ENCODE results near the gene PRKCB.

PRKCB gene

GRCh38 chr16:23876256-23876896 lies 40.6 kb downstream of the PRKCB start:
- H4K20me1 ChIP-seq (ENCODE audit: insufficient read depth, low read length) = no peaks in the 10 kb centered on the region
- TF ChIP-seq EZH2phosphoT487 (IDR thresholded peaks at IDR 0.05; ENCODE audit: low read depth) = no peak
- no peak for TF ChIP-seq CTCF (IDR thresholded peaks at IDR 0.05; ENCODE audit: low read depth, low read length)
- H3K9me3 ChIP-seq (ENCODE audit: insufficient read depth, low read length) = no peaks in the 10 kb centered on the region
- H3K4me1 ChIP-seq (ENCODE audit: low read length) = peaks cover 17% of the 10 kb centered on the region
- H3K36me3 ChIP-seq (replicated peaks; ENCODE audit: low read depth, low read length) = no peaks in the 10 kb centered on the region
- no peaks in the 10 kb centered on the region for H3K79me2 ChIP-seq (ENCODE audit: low read length)
- no peak overlapping the region for H3K4me3 ChIP-seq (ENCODE audit: low read length)
- H3K27me3 ChIP-seq (ENCODE audit: low read depth, low read length) = peaks cover 39% of the 10 kb centered on the region
- H3K9ac ChIP-seq (ENCODE audit: low read length) = no peak overlapping the region
- no peak overlapping the region for H3K27ac ChIP-seq (ENCODE audit: low read length)
- no peak overlapping the region for H3K4me2 ChIP-seq (ENCODE audit: low read length)
- H2AFZ ChIP-seq (ENCODE audit: low read depth, low read length) = no peak overlapping the region

- no peak overlapping the region for H3K4me2 ChIP-seq (ENCODE audit: low read length)
- H4K20me1 ChIP-seq (ENCODE audit: insufficient read depth, low read length) = no peaks in the 10 kb centered on the region
- H3K9ac ChIP-seq (ENCODE audit: low read length) = no peak overlapping the region
- peaks cover 39% of the 10 kb centered on the region for H3K27me3 ChIP-seq (ENCODE audit: low read depth, low read length)
- no peak overlapping the region for H2AFZ ChIP-seq (ENCODE audit: low read depth, low read length)
- H3K36me3 ChIP-seq (replicated peaks; ENCODE audit: low read depth, low read length) = no peaks in the 10 kb centered on the region
- peaks cover 26% of the 10 kb centered on the region for H3K4me1 ChIP-seq (ENCODE audit: low read length)
- no peaks in the 10 kb centered on the region for H3K9me3 ChIP-seq (ENCODE audit: insufficient read depth, low read length)
- H3K4me3 ChIP-seq (ENCODE audit: low read length) = no peak overlapping the region
- H3K27ac ChIP-seq (ENCODE audit: low read length) = no peak overlapping the region
- TF ChIP-seq EZH2phosphoT487 (IDR thresholded peaks at IDR 0.05; ENCODE audit: low read depth) = no peak
- TF ChIP-seq CTCF (IDR thresholded peaks at IDR 0.05; ENCODE audit: low read depth, low read length) = peak; percentile 60
- H3K79me2 ChIP-seq (ENCODE audit: low read length) = no peaks in the 10 kb centered on the region
Measured at GRCh38 chr16:23877107-23878070, 41.6 kb downstream of the PRKCB start.

GRCh38 chr16:23879735-23880373 lies 44.1 kb downstream of the PRKCB start:
- Histone ChIP-seq H3K4me3 (ENCODE audit: low read length) (no peak overlapping the region), H3K9me3 (ENCODE audit: insufficient read depth, low read length) (no peaks in the 10 kb centered on the region), H3K4me1 (ENCODE audit: low read length) (peaks cover 31% of the 10 kb centered on the region), H3K9ac (ENCODE audit: low read length) (no peak overlapping the region), H2AFZ (ENCODE audit: low read depth, low read length) (no peak overlapping the region), H4K20me1 (ENCODE audit: insufficient read depth, low read length) (no peaks in the 10 kb centered on the region), H3K27ac (ENCODE audit: low read length) (no peak overlapping the region), H3K27me3 (ENCODE audit: low read depth, low read length) (peaks cover 42% of the 10 kb centered on the region), H3K4me2 (ENCODE audit: low read length) (no peak overlapping the region), H3K36me3 (replicated peaks; ENCODE audit: low read depth, low read length) (no peaks in the 10 kb centered on the region), H3K79me2 (ENCODE audit: low read length) (no peaks in the 10 kb centered on the region)
- no peak for TF ChIP-seq CTCF (IDR thresholded peaks at IDR 0.05; ENCODE audit: low read depth, low read length)
- TF ChIP-seq EZH2phosphoT487 (IDR thresholded peaks at IDR 0.05; ENCODE audit: low read depth) = no peak

GRCh38 chr16:23889189-23889588 lies 53.4 kb downstream of the PRKCB start:
- no peak overlapping the region for H3K4me3 ChIP-seq (ENCODE audit: low read length)
- no peak overlapping the region for H3K4me2 ChIP-seq (ENCODE audit: low read length)
- no peak overlapping the region for H2AFZ ChIP-seq (ENCODE audit: low read depth, low read length)
- TF ChIP-seq CTCF (IDR thresholded peaks at IDR 0.05; ENCODE audit: low read depth, low read length) (no peak), EZH2phosphoT487 (IDR thresholded peaks at IDR 0.05; ENCODE audit: low read depth) (no peak)
- no peak overlapping the region for H3K27ac ChIP-seq (ENCODE audit: low read length)
- no peaks in the 10 kb centered on the region for H3K79me2 ChIP-seq (ENCODE audit: low read length)
- no peak overlapping the region for H3K9ac ChIP-seq (ENCODE audit: low read length)
- no peaks in the 10 kb centered on the region for H3K9me3 ChIP-seq (ENCODE audit: insufficient read depth, low read length)
- H3K36me3 ChIP-seq (replicated peaks; ENCODE audit: low read depth, low read length) = no peaks in the 10 kb centered on the region
- H3K4me1 ChIP-seq (ENCODE audit: low read length) = peaks cover 2% of the 10 kb centered on the region; the same call in 1 of the 2 replicates
- H4K20me1 ChIP-seq (ENCODE audit: insufficient read depth, low read length) = no peaks in the 10 kb centered on the region
- H3K27me3 ChIP-seq (ENCODE audit: low read depth, low read length) = peaks cover 20% of the 10 kb centered on the region

All from OCI-LY3 (cell line).